OCI-LY3 (cell line): ENCODE measurements around the gene DSG1.
A peak's percentile ranks its signal among the peaks of the same experiment; 100 is the strongest.
"Not testable (repeated sequence)": the region's sequence is repeated elsewhere in the genome, so short reads cannot be mapped to it uniquely, and the experiment has no call there.

ENCODE experiments used
- H2AFZ ChIP-seq: fragments of 200-600, 300-600 bp; shearing (Covaris generic); 2 replicates; pipeline ENCODE4 v1.6.0; 2014; ENCODE audit warnings: antibody characterized with exemption, low read depth, low read length
- H3K27ac ChIP-seq: fragments of 200-600, 300-600 bp; sonication (generic); 2 replicates; pipeline ENCODE4 v1.5.1; 2014; ENCODE audit warnings: mild to moderate bottlenecking, low read length, moderate library complexity, mixed read lengths
- H3K27me3 ChIP-seq: fragments of 200-600, 300-600 bp; sonication (generic); 2 replicates; pipeline ENCODE4 v1.6.1; 2014; ENCODE audit warnings: low read depth, low read length, mixed read lengths
- H3K36me3 ChIP-seq: fragments of 200-600, 300-600 bp; sonication (generic); replicated peaks from 2 replicates; pipeline ENCODE3; 2014; ENCODE audit warnings: low read depth, low read length, mixed read lengths
- H3K4me1 ChIP-seq: fragments of 300-600, 200-600 bp; sonication (generic); 2 replicates; pipeline ENCODE4 v1.6.1; 2014; ENCODE audit warnings: low read length, mixed read lengths
- H3K4me2 ChIP-seq: fragments of 200-600, 300-600 bp; sonication (generic); 2 replicates; pipeline ENCODE4 v1.6.1; 2014; ENCODE audit warnings: low read length, mixed read lengths
- H3K4me3 ChIP-seq: fragments of 300-600, 200-600 bp; sonication (generic); 2 replicates; pipeline ENCODE4 v1.5.1; 2014; ENCODE audit warnings: antibody characterized with exemption, mild to moderate bottlenecking, low read length, moderate library complexity
- H3K79me2 ChIP-seq: fragments of 300-600, 200-600 bp; shearing (Covaris generic); 2 replicates; pipeline ENCODE4 v1.6.1; 2014; ENCODE audit warnings: mild to moderate bottlenecking, low read length, mixed read lengths
- H3K9ac ChIP-seq: fragments of 300-600, 200-600 bp; shearing (Covaris generic); 2 replicates; pipeline ENCODE4 v1.6.0; 2014; ENCODE audit warnings: mild to moderate bottlenecking, low read length, moderate library complexity
- H3K9me3 ChIP-seq: fragments of 200-600, 300-600 bp; shearing (Covaris generic); 2 replicates; pipeline ENCODE4 v1.6.1; 2014; ENCODE audit warnings: low read length, mixed read lengths; ENCODE audit not compliant: insufficient read depth
- H4K20me1 ChIP-seq: fragments of 200-600, 300-600 bp; sonication (generic); 2 replicates; pipeline ENCODE4 v1.6.1; 2016; ENCODE audit warnings: low read length, mixed read lengths; ENCODE audit not compliant: insufficient read depth
- EZH2phosphoT487 ChIP-seq: fragments of 200-600 bp; shearing (Covaris generic); IDR thresholded peaks from 2 replicates; pipeline ENCODE4 v1.6.1; 2018; ENCODE audit warnings: antibody characterized with exemption, mixed run types, low read depth
- TF ChIP-seq, protein P1 (sequence below): fragments of 200-600, 300-600 bp; sonication (generic); IDR thresholded peaks from 2 replicates; pipeline ENCODE4 v1.5.1; 2014; ENCODE audit warnings: antibody characterized with exemption, low read length, low read depth

Gene DSG1

DNA sequence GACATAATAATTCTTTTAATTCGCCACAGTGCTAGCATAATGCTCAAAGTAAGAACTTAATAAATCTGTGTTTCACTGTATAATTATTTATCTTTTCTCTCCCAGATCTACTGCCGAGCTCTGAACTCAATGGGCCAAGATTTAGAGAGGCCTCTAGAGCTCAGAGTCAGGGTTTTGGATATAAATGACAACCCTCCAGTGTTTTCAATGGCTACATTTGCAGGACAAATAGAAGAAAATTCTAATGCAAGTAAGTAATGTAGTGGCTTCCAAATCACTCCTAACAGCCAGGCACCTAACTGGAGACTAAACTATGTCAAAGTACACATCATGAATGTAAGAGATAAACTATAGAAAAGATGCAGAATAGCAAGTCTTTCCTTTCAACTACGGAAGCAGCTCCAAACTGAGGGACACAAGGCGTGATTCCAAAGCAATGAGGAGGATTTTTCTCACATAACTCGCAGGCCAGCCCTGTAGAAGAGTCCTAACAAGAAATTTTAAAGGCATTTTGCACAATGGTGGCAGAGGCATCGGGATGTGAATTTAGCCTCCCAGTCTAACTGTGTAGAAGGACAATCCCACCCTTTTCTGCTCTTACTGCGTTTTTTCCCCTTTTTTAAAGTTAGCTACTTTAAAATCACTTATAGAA is 12.0 kb downstream of the DSG1 start:
- no peak overlapping the region for H3K4me2 ChIP-seq
- no peaks in the 10 kb centered on the region for H3K36me3 ChIP-seq
- no peaks in the 10 kb centered on the region for H3K79me2 ChIP-seq
- H3K9me3 ChIP-seq = no peaks in the 10 kb centered on the region
- no peaks in the 10 kb centered on the region for H4K20me1 ChIP-seq
- no peak overlapping the region for H3K9ac ChIP-seq
- peaks cover 26% of the 10 kb centered on the region for H3K4me1 ChIP-seq
- H3K27ac ChIP-seq = no peak overlapping the region
- H3K27me3 ChIP-seq = no peaks in the 10 kb centered on the region
- H2AFZ ChIP-seq = no peak overlapping the region
- TF ChIP-seq EZH2phosphoT487 = no peak
- TF ChIP-seq, protein P1, sequence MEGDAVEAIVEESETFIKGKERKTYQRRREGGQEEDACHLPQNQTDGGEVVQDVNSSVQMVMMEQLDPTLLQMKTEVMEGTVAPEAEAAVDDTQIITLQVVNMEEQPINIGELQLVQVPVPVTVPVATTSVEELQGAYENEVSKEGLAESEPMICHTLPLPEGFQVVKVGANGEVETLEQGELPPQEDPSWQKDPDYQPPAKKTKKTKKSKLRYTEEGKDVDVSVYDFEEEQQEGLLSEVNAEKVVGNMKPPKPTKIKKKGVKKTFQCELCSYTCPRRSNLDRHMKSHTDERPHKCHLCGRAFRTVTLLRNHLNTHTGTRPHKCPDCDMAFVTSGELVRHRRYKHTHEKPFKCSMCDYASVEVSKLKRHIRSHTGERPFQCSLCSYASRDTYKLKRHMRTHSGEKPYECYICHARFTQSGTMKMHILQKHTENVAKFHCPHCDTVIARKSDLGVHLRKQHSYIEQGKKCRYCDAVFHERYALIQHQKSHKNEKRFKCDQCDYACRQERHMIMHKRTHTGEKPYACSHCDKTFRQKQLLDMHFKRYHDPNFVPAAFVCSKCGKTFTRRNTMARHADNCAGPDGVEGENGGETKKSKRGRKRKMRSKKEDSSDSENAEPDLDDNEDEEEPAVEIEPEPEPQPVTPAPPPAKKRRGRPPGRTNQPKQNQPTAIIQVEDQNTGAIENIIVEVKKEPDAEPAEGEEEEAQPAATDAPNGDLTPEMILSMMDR = no peak
- H3K4me3 ChIP-seq = no peak overlapping the region

DNA sequence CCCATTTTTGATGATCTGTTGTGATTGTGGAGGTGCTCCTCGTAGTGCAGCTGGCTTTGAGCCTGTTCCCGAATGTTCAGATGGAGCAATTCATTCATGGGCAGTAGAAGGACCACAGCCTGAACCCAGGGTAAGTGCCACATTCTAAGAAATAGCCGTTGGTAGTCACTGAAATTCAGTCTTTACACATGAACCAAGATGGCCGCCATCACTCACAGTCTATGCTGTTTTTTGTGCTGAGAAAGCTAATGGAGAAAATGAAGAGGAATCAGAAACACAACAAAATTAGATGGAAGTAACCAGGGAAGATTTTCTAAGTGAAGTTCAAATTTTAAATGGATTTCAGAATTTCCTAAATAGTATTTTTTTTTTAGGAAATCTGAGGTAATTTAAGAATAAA is 25.5 kb downstream of the DSG1 start:
- H2AFZ ChIP-seq = peak overlapping the region; percentile 29; the same call in 1 of the 2 replicates
- no peak overlapping the region for H3K27ac ChIP-seq
- H3K9ac ChIP-seq = no peak overlapping the region
- no peak for TF ChIP-seq EZH2phosphoT487
- TF ChIP-seq, protein P1 = no peak
- H3K9me3 ChIP-seq = 0 out of 2 replicates have a peak, but pooled peaks cover 2% of the 10 kb centered on the region
- no peaks in the 10 kb centered on the region for H3K36me3 ChIP-seq
- no peaks in the 10 kb centered on the region for H3K79me2 ChIP-seq
- H4K20me1 ChIP-seq = no peaks in the 10 kb centered on the region
- H3K4me3 ChIP-seq = no peak overlapping the region
- H3K27me3 ChIP-seq = no peaks in the 10 kb centered on the region
- no peak overlapping the region for H3K4me2 ChIP-seq
- H3K4me1 ChIP-seq = no peaks in the 10 kb centered on the region

DNA sequence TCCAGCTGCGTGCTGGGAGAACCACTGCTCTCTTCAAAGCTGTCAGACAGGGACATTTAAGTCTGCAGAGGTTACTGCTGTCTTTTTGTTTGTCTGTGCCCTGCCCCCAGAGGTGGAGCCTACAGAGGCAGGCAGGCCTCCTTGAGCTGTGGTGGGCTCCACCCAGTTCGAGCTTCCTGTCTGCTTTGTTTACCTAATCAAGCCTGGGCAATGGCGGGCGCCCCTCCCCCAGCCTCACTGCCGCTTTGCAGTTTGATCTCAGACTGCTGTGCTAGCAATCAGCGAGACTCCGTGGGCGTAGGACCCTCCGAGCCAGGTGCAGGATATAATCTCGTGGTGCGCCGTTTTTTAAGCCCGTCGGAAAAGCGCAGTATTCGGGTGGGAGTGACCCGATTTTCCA is 35.4 kb downstream of the DSG1 start:
- H2AFZ ChIP-seq, H3K79me2 ChIP-seq, H4K20me1 ChIP-seq, H3K4me1 ChIP-seq, H3K27ac ChIP-seq, H3K4me3 ChIP-seq, H3K27me3 ChIP-seq, H3K9ac ChIP-seq, H3K9me3 ChIP-seq, H3K36me3 ChIP-seq, H3K4me2 ChIP-seq: not testable (repeated sequence)

DNA sequence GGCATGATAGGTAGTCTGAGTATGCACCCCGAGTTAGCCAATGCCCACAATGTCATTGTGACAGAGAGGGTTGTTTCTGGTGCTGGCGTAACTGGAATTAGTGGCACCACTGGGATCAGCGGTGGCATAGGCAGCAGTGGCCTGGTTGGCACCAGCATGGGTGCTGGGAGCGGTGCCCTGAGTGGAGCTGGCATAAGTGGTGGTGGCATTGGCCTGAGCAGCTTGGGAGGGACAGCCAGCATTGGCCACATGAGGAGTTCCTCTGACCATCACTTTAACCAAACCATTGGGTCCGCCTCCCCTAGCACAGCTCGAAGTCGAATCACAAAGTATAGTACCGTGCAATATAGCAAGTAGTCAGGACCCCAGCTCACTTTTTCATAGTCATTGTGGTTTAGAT is 37.0 kb downstream of the DSG1 start:
- H4K20me1 ChIP-seq = no peaks in the 10 kb centered on the region
- no peaks in the 10 kb centered on the region for H3K27me3 ChIP-seq
- H3K9ac ChIP-seq = no peak overlapping the region
- H3K4me3 ChIP-seq = no peak overlapping the region
- no peak overlapping the region for H2AFZ ChIP-seq
- no peaks in the 10 kb centered on the region for H3K9me3 ChIP-seq
- H3K4me2 ChIP-seq = no peak overlapping the region
- H3K27ac ChIP-seq = no peak overlapping the region
- peaks cover 9% of the 10 kb centered on the region for H3K4me1 ChIP-seq
- TF ChIP-seq, protein P1 = no peak
- TF ChIP-seq EZH2phosphoT487 = no peak
- peaks cover 2% of the 10 kb centered on the region for H3K36me3 ChIP-seq
- no peaks in the 10 kb centered on the region for H3K79me2 ChIP-seq
